ENCODE data around the gene FRAS1. TPM values are rescaled to one million over a fixed set of nuclear protein-coding genes. Genes with fewer than 3 reads are reported as not detected.

FRAS1 gene
- total and polyA plus RNA-seq, 2 of the 8 experiments (the other 6 are each of a cell fraction or from before 2014, with no cell fraction given), result 38.5 to 109 TPM

GRCh38 chr4:78478523-78478922 is 421.4 kb downstream of the FRAS1 start:
- TF ChIP-seq SP4 (IDR thresholded peaks at IDR 0.05; ENCODE audit: low read length), result no peak
- TF ChIP-seq YY1 (IDR thresholded peaks at IDR 0.05; ENCODE audit: low read depth, low read length), result no peak
- no peak for TF ChIP-seq HDAC6 (IDR thresholded peaks at IDR 0.05; ENCODE audit: low read depth, low read length)
- TF ChIP-seq CHD1 (IDR thresholded peaks at IDR 0.05; ENCODE audit: low read depth, low read length), result no peak
- TF ChIP-seq SIN3A (conservative IDR thresholded peaks at IDR 0.05 in 1 of 2, IDR thresholded peaks at IDR 0.05 in 1 of 2; ENCODE audit: low read depth in 1 of 2, low read length in 2 of 2), result no peak
- no peak for TF ChIP-seq CTBP2 (IDR thresholded peaks at IDR 0.05; ENCODE audit: borderline replicate concordance, insufficient read depth, insufficient read length, low read length)
- no peak for TF ChIP-seq RNF2 (IDR thresholded peaks at IDR 0.05; ENCODE audit: borderline replicate concordance, low read depth, low read length, missing control alignments, poor library complexity, severe bottlenecking)
- no peak for TF ChIP-seq NANOG (IDR thresholded peaks at IDR 0.05; ENCODE audit: insufficient read depth, low read depth, low read length, poor library complexity, severe bottlenecking)
- TF ChIP-seq CHD2 (IDR thresholded peaks at IDR 0.05; ENCODE audit: low read length), result no peak
- TF ChIP-seq KDM5A (IDR thresholded peaks at IDR 0.05; ENCODE audit: low read length), result no peak
- no peak for TF ChIP-seq KDM4A (IDR thresholded peaks at IDR 0.05; ENCODE audit: low read depth, low read length, severe bottlenecking)

More at GRCh38 chr4:78478523-78478922, 421.4 kb downstream of the FRAS1 start:
- Histone ChIP-seq H3K9me3 (ENCODE audit: insufficient read depth in 2 of 2, low read depth in 1 of 2, low read length in 1 of 2) (no peaks in the 10 kb centered on the region), H2AFZ (ENCODE audit: low read length) (no peak overlapping the region), H3K4me3 (ENCODE audit: extremely low read depth in 1 of 4, insufficient read depth in 2 of 4, low read depth in 3 of 4, low read length in 4 of 4) (no peak overlapping the region), H3K79me2 (ENCODE audit: control insufficient read depth in 1 of 2, insufficient read depth in 2 of 2, low read length in 2 of 2) (no peaks in the 10 kb centered on the region), H2BK5ac (ENCODE audit: low read depth, low read length) (no peak overlapping the region), H3K9ac (replicated peaks in 1 of 4; ENCODE audit: extremely low read depth in 1 of 4, low read depth in 3 of 4, low read length in 3 of 4) (no peak overlapping the region), H3K23me2 (ENCODE audit: low read depth, low read length) (no peaks in the 10 kb centered on the region), H3K4me1 (replicated peaks in 1 of 4; ENCODE audit: control insufficient read depth in 3 of 4, insufficient read depth in 4 of 4, low read length in 3 of 4) (no peaks in the 10 kb centered on the region), H2BK20ac (ENCODE audit: low read length) (no peak overlapping the region), H3K18ac (ENCODE audit: extremely low read depth, low read length) (no peak overlapping the region), H2BK120ac (replicated peaks; ENCODE audit: low read depth, low read length) (no peak overlapping the region), H3K4ac (replicated peaks; ENCODE audit: insufficient read length, low read depth, low read length) (no peak overlapping the region), H4K20me1 (replicated peaks in 1 of 2; ENCODE audit: control insufficient read depth in 1 of 2, insufficient read depth in 2 of 2, low read length in 2 of 2) (no peaks in the 10 kb centered on the region), H3K79me1 (ENCODE audit: low read depth, low read length) (no peaks in the 10 kb centered on the region), H3K36me3 (ENCODE audit: control insufficient read depth in 2 of 4, insufficient read depth in 4 of 4, low read length in 3 of 4) (peaks cover 14 to 86% (median 60%) of the 10 kb centered on the region in 4 experiments), H3K27me3 (replicated peaks in 1 of 4; ENCODE audit: control insufficient read depth in 3 of 4, extremely low read depth in 1 of 4, insufficient read depth in 3 of 4, low read length in 3 of 4) (peaks cover 0 to 2% (median 0%) of the 10 kb centered on the region in 4 experiments; a peak in 1 of 7 replicates), H4K91ac (replicated peaks; ENCODE audit: insufficient read length, low read length) (no peak overlapping the region), H2AK5ac (ENCODE audit: low read depth, low read length) (no peak overlapping the region), H2BK15ac (ENCODE audit: low read length) (no peak overlapping the region), H3K56ac (replicated peaks; ENCODE audit: insufficient read length, low read depth, low read length) (no peak overlapping the region), H2BK12ac (ENCODE audit: low read depth, low read length) (no peak overlapping the region), H3K14ac (ENCODE audit: insufficient read length) (no peak overlapping the region), H3K23ac (ENCODE audit: insufficient read length) (no peak overlapping the region), H3K27ac (ENCODE audit: low read depth, low read length) (no peak overlapping the region), H4K5ac (ENCODE audit: insufficient read length, low read depth, low read length) (no peak overlapping the region), H4K8ac (ENCODE audit: extremely low read depth, insufficient read depth, low read length) (no peak overlapping the region), H3K4me2 (ENCODE audit: insufficient read depth in 1 of 2, low read depth in 2 of 2, low read length in 2 of 2) (no peak overlapping the region)
- DNase-seq (ENCODE audit: low read depth in 1 of 2, low spot score in 2 of 2), result no peak
- ChIA-PET CTCF (ENCODE audit: partially characterized antibody) (no interaction called here), POLR2A (ENCODE audit: partially characterized antibody) (no interaction called here)
- FAIRE-seq, result no peak

Measured in H1 (cell line).